H1 (cell line): ENCODE data around the gene TCF4. TPM values are rescaled to one million over a fixed set of nuclear protein-coding genes. Genes with fewer than 3 reads are reported as not detected.

Experiments used
- microRNA-seq, 2 experiments: library from miRNA; unstranded; fragments of <30 nt; microRNA quantifications; one replicate each; pipeline versions ENCODE4 to v1.2.0, GENCODE V29; 2016 to 2020; ENCODE audit warnings: borderline microRNAs expressed in 2 of 2, borderline number of aligned reads in 2 of 2, borderline replicate concordance in 1 of 2
- polyA plus RNA-seq, 7 experiments: library from polyadenylated mRNA; depleted of rRNA in 3 of 7; stranded (reverse) in 5 of 7; unstranded in 2 of 7; fragments of >200 nt in 5 of 7; fragments of 200-250 nt in 2 of 7; gene quantifications; 1 replicate in 5 of 7; 2 replicates in 1 of 7; 4 replicates in 1 of 7; pipeline versions ENCODE4 v1.2.1 to v1.2.3, GENCODE V29; 2011 to 2013; ENCODE audit warnings: missing spikeins in 2 of 7, mixed read lengths in 2 of 7
- small RNA-seq: library from polyadenylated mRNA; stranded (forward); fragments of <200 nt; extraction: miRNeasy Mini kit (QIAGEN cat#:217004); gene quantifications from one replicate; pipeline ENCODE3, GENCODE V24; 2013; ENCODE audit not compliant: insufficient read depth
- total RNA-seq: library from RNA; stranded (reverse); fragmentation: NEBNext Ultra II Directional; extraction: Animal tissue kit (Norgen Biotek cat#: 25700); gene quantifications from 2 replicates; pipeline ENCODE4 v1.2.1, GENCODE V29; 2021

The TCF4 gene
- total and polyA plus RNA-seq, 2 of the 8 experiments (the other 6 are each of a cell fraction or from before 2014, with no cell fraction given), result 59.3 to 118 TPM

Small RNAs within 50 kb of the gene (microRNA-seq; reads per million reads assigned to microRNA genes)
- 0 reads per million in 2 experiments for gene MIR4529

Small RNAs within 50 kb of the gene (small RNA-seq; reads per million reads assigned to genes)
- not detected for gene MIR4529
